Adrenal gland (tissue), 5 donors: ENCODE results near the gene ADD1.

ENCODE experiments used
- POLR2A ChIP-seq, 2 donors: fragments of 450-650 bp; IDR thresholded peaks; one replicate each; pipeline ENCODE4 v1.6.1; 2017; ENCODE audit warnings: antibody characterized with exemption in 2 of 2, mild to moderate bottlenecking in 2 of 2, moderate library complexity in 1 of 2
- TF ChIP-seq, protein P1 (sequence below), 6 experiments: fragments of 450-650 bp in 4 of 6; fragments of 200-600 bp in 2 of 6; sonication (generic) in 1 of 6; IDR thresholded peaks; 1 replicate in 5 of 6; 2 replicates in 1 of 6; pipeline versions ENCODE4 v1.5.1 to v1.8.0; 2016 to 2021; ENCODE audit warnings: antibody characterized with exemption in 6 of 6, mild to moderate bottlenecking in 2 of 6, moderate library complexity in 1 of 6
- donor health status: DM: no; HTN: no; CAD: no.

- TF ChIP-seq, protein P1, sequence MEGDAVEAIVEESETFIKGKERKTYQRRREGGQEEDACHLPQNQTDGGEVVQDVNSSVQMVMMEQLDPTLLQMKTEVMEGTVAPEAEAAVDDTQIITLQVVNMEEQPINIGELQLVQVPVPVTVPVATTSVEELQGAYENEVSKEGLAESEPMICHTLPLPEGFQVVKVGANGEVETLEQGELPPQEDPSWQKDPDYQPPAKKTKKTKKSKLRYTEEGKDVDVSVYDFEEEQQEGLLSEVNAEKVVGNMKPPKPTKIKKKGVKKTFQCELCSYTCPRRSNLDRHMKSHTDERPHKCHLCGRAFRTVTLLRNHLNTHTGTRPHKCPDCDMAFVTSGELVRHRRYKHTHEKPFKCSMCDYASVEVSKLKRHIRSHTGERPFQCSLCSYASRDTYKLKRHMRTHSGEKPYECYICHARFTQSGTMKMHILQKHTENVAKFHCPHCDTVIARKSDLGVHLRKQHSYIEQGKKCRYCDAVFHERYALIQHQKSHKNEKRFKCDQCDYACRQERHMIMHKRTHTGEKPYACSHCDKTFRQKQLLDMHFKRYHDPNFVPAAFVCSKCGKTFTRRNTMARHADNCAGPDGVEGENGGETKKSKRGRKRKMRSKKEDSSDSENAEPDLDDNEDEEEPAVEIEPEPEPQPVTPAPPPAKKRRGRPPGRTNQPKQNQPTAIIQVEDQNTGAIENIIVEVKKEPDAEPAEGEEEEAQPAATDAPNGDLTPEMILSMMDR (IDR thresholded peaks at IDR 0.05) = no peak
- TF ChIP-seq POLR2A (IDR thresholded peaks at IDR 0.05) = no peak
Observed at GRCh38 chr4:2963966-2964471, 120.4 kb downstream of the ADD1 start.
